SIG-M5 treated with dmso at 0.1 percent for 504 hours (cell line): Measurements from ENCODE around the gene TVP23A.
"Not testable (repeated sequence)": the region's sequence is repeated elsewhere in the genome, so short reads cannot be mapped to it uniquely, and the experiment has no call there.

Experiments used
- DNase-seq: peaks from one replicate; lab custom pipeline; 2025; ENCODE audit not compliant: unreplicated experiment; lab: John Stamatoyannopoulos, UW

Gene TVP23A

GRCh38 chr16:10836174-10836853 is 17.7 kb upstream of the TVP23A start:
- no peak for DNase-seq

GRCh38 chr16:10835281-10835931 is 16.8 kb upstream of the TVP23A start:
- DNase-seq, result no peak

DNA sequence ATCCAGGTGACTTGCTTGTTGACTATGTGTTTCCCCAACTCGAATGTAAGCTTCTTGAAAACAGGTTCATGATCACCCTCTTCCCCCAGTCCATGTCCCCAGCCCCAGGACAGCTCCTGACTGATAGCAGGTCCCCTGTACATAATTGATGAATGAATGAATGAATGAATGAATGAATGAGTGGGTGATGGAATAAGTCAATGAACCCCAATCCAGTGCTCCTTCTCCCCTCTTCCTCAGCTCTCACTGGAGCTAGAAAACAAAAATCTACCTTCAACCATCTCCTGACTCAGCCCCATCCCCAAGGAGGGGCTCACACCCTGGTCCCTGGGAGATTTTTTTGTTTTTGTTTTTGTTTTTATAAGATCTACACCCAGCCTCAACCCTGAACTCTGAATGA is 16.2 kb upstream of the TVP23A start:
- DNase-seq, result no peak

DNA sequence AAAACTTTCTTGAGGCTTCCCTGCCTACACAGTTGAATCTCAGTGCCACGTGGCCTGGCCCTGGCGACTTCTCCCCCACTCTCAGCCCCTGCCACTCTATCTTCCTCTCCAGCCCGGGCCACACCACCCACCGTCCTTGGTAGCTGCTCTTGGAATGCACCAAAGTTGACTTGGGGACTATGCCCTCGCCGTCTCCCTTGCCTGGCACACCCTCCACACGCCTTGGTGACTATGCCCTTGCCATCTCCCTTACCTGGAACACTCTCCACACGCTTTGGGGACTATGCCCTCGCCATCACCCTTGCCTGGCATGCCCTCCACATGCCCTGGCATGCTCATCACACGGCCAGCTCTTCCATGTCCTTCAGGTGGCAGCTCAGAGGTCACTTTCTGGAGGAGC is 15.5 kb upstream of the TVP23A start:
- DNase-seq, result no peak

GRCh38 chr16:10833271-10833670 is 14.7 kb upstream of the TVP23A start:
- DNase-seq, result no peak

GRCh38 chr16:10831894-10832886 is 13.6 kb upstream of the TVP23A start:
- no peak for DNase-seq

- not testable (repeated sequence) for DNase-seq
Observed at GRCh38 chr16:10830240-10830639, 11.6 kb upstream of the TVP23A start.

- DNase-seq, result not testable (repeated sequence)
Observed at GRCh38 chr16:10829390-10830098, 10.9 kb upstream of the TVP23A start.

DNA sequence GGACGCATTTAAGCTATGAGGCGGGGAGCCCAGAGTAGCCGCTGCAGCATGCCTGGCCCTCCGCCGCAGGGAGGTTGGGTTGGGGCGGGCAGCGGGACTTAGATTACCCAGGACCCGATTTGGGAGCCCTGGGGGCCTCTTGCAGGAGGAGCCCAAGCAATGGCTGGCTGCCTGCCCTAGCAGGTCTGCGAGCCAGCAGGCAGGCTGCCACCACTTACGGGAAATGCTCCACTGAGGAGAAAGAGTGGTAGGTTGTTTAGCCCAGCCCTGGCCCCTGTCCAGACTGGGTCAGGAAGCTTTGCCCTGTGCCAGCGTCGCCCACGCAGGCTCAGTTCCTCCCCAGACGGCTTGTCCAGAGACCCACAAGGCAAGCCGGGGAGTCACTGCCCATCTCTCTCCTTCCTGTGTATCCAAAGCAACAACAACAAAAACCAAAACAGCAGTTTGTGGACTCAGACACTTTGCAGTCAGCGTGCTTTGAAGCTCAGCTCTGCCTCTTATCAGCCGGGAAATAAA is 10.3 kb upstream of the TVP23A start:
- DNase-seq, result no peak

DNA sequence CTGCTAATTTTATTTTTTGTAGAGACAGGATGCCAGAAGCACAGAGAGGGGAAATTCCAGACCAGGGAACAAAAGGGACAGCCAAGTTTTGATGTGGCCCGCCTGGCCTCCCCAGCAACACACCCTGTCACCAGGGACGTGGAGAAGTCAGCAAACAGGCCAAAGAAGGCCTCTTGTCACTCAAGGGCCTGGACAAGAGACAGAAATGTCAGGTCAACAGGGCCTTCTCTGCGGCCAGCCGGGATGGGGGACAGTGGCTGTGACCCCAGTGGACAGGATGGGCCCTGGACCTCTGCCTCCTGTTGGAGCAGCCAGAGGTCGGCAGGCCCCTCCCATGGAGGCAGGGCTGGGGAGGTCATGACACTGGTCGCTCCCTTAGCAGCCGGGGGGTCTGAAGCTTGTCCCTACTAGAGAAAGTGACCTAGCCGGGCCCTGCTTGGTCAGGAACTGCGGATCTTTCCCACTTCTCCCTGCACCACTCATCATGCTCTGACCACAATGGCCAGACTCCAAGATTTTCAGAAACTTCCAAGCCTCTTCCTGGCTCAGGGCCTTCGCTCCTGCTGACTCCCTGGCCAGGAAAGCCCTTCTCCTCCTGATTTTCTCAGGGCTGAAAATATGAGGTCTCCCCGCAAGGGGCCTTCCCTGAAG is 9.2 kb upstream of the TVP23A start:
- no peak for DNase-seq

GRCh38 chr16:10824111-10824893 is 5.7 kb upstream of the TVP23A start:
- DNase-seq, result peak; percentile 23

DNA sequence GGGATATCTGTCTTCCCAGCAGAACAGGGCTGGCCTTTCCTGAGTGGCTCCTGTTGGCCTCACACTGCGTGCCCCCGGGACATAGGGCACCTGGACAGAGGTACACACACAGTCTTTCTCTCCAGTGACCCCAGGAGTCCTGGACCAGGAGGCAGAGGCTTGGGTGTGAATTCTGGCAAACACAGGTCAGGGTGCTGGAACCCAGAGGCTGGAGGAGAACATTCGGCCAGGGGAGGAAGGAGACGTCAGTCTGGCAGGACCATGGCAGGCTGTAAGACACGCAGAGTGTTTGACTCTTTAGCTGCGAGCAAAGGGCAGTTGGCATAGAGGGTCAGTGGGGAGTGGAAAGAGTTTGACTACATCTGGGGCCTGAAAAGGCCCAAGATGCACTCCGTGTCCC is 4.1 kb upstream of the TVP23A start:
- no peak for DNase-seq

- no peak for DNase-seq
Observed at GRCh38 chr16:10820546-10820945, 2.0 kb upstream of the TVP23A start.

DNA sequence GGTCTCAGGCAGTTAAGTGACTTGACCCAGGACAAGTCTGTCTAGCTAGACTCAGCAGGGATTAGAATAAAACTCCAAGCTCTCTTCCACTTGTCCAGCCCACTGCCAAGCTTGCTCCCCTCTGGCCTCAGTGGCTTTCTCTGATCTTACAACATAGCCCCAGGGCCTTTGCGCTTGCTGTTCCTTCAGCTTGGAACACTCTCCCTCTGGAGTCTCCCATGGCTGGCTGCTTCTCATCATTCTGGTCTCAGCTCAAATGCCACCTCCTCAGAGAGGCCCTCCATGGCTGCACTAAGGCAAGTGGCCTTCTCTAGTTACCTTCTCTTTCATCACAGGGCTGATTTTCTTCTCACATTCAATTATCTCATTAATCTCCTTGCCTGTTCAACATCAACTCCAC is 1.1 kb downstream of the TVP23A start:
- no peak for DNase-seq

GRCh38 chr16:10813099-10813455 is 5.5 kb downstream of the TVP23A start:
- DNase-seq, result no peak

GRCh38 chr16:10812312-10813098 is 6.1 kb downstream of the TVP23A start:
- DNase-seq, result no peak

DNA sequence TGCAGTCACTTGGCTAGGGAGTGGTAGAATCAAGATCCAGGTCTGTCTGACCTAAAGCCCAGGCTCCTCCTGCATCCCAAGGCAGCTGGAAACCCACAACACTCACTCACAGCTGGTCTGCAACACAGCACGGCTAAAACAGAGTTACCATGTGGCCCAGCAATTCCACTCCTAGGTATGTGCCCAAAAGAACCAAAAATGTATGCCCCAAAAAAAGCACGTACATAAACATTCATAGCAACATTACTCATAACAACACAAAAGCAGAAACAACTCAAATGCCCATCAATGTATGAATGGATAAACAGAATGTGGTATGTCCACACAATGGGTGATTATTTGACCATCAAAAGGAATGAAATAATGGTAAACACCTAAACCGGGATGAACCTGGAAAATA is 8.9 kb downstream of the TVP23A start:
- no peak for DNase-seq

GRCh38 chr16:10808850-10809249 is 9.7 kb downstream of the TVP23A start:
- no peak for DNase-seq

GRCh38 chr16:10808218-10808617 is 10.4 kb downstream of the TVP23A start:
- no peak for DNase-seq
